NCI-H2171 (cell line): ENCODE measurements around the gene IQCB1.
"Not testable (repeated sequence)": the region's sequence is repeated elsewhere in the genome, so short reads cannot be mapped to it uniquely, and the experiment has no call there.

Source experiments
- DNase-seq: peaks from one replicate; lab custom pipeline; 2025; lab: John Stamatoyannopoulos, UW

IQCB1 gene

DNA sequence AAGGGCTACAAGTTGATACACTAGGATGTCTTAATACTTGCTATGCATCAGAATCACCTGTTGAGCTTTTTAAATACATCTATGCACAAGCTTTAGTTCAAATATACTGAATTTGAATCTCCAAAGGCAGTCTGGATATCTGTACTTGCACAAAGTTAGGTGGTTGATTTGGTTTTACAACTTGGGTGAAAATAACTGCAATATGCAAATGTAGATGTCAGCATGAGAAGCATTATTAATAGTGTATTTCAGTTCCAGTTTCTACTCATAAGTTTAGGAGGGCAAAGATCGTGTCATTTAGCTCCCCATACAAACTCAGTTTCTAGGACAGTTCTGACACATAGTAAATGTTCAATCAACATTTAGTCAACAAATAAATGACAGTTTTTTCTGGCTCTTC, 25.6 kb downstream of the IQCB1 start:
- DNase-seq: no peak

DNA sequence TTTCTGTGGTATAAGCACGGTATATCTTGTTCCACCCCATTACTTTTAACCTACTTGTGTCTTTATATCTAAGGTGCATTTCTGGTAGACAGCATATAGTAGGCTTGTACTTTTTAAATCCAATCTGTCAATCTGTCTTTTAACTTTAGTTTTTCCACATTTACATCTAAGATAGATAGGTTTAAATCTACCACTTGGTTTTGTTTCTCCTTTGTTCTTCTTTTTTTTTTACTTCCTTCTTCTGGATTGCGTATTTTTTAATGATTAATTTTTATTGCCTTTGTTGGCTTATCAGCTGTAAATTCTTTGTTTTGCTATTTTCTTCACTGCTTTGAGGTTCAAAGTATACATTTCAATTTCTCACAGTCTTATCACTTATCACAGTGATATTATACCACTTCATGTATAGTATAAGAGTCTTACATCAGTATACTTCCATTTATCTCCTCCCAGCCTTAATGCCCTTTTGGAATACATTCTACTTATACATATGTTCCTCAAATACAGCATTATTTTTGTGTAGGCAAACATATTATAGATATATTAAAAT, 31.0 kb downstream of the IQCB1 start:
- DNase-seq: no peak

DNA sequence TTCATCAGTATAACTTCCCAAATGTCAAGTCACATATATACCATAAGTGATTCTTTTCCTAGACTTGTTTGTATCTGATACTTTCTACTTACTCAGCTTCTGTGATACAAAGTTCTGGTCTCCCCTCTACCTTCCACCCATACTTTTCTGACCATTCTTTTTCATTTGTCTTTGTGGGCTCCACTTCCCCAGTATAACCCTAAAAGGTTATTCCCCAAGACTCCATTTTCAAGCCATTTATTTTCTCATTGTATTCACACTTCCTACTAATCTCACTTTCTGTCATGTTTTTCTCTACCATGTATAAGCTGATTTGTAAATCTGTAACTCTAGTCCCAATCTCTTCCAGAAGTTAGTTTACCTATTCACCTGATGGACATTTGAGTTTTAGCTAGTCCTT, 34.0 kb downstream of the IQCB1 start:
- DNase-seq: no peak

DNA sequence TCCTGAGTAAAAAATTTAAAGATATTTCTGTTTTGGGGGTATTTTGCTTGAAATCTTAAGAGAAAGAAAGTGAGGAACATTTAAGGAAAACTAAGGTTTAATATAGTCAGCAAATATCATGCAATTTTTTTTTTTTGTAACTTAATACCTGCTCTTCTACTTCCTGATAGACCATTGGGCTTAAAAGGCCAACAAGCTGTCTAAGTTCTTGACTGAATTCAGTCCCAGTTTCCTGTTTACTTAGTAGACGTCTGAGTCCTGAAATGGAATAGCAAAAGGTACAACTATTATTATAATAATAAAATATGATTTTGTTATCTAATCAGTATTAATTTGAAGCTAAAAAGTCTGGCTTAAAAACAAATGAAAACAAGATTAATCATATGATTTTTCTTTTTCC, 37.9 kb downstream of the IQCB1 start:
- DNase-seq: no peak

DNA sequence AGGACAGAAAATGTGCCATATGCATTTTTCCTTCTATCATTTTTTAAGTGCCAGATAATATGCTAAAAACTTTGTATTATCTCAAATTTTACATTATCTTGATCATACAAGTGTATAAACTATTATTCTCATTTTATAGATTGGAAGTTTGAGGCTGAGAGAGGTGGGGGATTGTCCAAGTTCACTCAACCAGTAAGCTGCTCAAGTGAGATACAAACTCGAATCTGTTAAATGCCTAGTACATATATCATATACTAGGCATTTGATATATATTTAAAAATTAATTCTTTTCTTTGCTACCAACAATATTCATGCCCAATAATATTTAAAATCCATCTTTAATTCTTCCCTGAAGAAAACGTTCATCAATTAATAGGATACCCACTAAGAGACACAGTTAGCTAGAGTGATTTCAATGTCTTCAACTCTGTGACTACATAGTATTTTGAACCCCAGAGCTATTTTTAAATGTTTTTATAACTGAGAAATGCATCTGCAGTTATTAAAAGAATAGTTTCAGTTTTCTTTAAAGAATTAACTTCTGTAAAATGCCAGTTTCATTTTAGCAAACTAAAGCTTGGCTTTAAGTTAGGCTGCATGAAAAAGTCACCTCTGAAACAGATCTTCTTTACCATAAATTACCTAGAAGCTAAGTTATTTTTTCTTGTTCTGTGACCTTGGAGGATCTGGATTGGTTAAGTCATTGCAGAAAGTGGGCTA, 40.4 kb downstream of the IQCB1 start:
- DNase-seq: no peak

DNA sequence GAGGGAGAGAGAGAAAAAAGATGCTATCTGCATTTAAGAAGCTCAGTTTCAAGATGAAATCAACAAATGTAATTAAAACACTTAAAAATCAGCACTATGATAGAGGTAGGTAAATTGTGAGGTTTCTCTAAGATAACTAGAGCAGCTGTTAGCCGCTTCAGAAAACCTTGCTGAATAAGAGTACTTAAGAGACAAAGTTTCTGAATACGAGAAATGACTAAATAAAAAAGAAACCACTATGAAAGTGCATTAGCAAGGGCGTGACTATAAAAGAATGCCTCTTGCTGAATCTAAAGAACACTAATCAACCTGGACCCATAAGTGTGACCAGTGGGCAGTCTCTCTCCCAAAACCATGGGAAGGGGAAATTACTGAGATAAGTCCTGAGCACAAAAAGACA, 41.8 kb downstream of the IQCB1 start:
- DNase-seq: no peak

DNA sequence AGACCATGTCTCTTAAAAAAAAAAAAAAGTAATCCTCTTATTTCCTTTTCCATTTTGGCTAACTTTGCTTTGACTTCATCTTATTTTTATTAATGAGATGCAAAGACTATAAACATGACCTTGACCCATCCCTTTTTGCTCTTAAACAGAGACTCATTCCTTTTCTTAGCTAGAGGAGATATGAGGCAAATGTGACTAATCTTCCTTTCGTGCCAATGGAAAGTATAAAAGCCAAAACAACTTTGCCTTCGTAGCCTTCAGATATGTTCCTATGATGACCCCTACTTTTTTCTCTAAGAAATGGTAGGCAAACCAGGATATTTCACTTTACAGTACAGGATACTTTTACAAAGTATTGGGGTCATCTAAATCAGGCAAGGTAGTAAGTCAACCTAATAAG, 48.4 kb downstream of the IQCB1 start:
- DNase-seq: no peak

DNA sequence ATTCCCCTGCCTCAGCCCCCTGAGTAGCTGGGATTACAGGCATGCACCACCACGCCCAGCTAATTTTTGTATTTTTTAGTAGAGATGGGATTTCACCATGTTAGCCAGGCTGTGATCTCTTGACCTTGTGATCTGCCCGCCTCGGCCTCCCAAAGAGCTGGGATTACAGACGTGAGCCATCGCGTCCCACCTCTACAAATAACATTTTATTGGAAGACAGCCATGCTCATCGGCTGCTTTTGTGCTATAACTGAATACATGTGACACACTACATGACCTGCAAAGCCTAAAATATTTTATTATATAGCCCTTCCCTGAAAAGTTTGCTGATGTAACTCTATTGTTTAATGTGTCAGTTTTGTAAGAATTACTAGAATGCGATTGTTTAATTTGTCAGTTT, 52.1 kb downstream of the IQCB1 start:
- DNase-seq: not testable (repeated sequence)

DNA sequence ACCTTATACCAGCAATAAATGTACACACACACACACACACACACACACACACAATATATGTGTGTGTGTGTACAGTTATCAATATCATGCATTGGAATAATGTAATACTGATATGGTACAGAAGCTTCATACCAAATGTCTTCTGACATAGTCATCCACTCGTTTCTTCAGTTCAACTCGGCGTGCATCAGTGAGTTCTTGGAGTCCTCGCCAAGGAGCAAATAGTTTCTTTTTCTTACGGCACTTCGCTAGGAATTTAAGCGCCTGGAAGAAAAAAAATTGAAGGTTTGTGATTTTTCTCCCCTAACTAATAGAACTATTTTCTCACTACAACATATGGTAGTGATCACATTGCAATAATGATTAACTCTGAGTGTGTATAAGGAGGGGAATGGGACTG, 53.2 kb downstream of the IQCB1 start:
- no peak for DNase-seq

DNA sequence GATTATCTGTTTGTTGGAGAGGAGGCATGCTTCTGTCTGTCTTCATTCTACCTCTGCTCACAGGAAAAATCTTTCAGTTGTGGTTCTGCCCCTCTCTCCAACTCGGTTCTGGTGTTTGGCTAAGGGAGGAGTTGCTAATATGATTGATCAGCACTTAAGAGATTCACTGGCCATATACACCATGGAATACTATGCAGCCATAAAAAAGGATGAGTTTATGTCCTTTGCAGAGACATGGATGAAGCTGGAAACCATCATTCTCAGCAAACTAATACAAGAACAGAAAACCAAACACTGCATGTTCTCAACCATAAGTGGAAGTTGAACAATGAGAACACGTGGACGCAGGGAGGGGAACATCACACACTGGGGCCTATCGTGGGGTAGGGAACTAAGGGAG, 59.8 kb downstream of the IQCB1 start:
- DNase-seq: not testable (repeated sequence)

DNA sequence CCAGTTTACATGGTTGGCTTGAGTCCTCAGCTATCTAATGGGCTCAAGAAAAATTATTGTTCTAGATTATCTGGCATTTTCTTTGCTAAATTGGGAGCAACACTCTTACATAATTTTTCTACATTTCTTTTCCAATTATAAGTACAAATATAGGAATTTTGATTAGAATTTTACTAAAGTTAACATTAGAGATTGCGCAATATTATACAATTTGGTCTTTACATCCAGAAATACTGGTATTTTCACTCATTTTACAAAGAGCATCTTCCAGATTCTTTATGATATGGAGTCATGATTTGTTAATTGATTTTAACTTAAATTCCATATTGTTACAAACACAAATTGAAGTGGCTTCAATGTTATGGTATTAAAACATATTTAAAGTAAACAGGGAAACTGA, 65.6 kb downstream of the IQCB1 start:
- no peak for DNase-seq

DNA sequence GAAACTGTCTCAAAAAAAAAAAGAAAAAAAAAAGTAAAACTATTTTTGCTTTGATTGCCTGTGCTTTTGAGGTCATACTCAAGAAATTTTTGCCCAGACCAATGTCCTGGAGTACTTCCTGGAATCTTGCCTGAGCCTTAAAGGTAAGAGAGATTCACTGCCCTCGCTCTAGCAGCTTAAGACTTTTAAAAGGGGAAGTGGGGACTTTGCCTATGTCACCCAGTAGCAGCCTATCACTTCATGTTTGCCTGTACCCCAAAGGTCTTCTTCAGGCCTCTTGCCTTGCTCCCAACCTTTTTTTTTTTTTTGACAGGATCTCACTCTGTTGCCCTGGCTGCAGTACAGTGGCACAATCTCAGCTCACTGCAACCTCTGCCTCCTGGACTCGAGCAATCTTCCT, 66.4 kb downstream of the IQCB1 start:
- DNase-seq: no peak

DNA sequence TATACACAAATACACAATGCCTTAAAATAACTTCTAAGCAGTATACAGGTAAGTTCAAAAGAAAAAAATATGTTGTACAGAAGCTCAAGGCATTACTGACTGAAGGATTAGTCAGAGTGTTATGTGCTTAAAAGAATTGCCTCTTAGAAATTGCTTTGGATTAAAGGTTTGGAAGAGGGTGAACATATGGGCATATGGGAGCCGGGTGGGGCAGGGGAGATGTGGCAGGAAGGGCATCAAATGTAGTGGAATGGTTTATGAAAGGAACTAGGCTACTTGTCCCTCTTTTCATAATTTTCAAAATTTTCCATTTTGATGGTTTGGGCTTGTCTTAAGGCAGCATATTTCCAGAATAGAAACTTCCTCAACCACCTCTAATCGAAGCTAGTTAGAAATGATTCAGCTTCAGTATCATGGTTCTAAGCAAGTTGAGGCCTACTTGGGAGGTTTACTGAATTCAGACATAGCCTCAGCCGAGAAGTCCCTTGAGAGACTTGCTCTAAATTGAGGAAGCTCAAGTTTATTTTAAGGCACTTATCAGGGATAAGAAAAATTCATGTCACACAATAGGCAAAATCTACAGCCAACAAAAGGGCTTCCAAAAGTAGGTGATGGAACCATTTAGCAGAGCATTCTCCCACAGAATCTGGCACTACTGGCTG, 75.2 kb downstream of the IQCB1 start:
- DNase-seq: no peak

DNA sequence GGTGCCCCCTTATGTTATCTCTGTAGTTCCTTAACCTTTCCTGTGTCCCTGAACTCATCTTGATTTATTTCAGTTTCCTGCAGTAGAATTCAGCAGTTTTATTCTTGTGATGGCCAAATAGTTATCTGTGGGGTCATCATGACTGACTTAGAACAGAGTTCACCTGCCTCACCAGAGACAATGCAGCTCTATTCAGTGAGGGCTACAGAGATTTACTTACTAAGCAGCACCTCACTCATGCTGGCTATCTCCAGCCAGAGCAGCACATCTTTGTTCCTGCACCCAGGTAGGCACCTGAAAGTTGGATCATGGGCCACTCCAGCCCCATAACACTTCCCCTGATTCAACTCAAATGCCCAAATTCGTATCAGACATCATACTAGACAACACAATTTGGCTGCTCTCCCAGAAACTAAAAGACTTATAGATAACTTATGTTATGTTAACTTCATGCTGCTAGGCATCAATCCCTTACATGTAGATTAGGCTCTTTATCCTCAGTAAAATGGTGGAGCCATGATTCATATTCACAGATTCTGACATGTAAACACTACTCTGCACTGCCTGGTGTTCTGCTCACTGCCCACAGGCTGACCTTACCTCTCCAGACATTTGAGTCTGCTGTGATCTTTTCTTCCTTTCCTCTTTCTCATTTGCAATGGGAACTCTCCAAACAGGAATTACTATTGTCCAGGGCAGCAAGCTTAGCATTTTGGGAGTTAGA, 76.0 kb downstream of the IQCB1 start:
- no peak for DNase-seq

DNA sequence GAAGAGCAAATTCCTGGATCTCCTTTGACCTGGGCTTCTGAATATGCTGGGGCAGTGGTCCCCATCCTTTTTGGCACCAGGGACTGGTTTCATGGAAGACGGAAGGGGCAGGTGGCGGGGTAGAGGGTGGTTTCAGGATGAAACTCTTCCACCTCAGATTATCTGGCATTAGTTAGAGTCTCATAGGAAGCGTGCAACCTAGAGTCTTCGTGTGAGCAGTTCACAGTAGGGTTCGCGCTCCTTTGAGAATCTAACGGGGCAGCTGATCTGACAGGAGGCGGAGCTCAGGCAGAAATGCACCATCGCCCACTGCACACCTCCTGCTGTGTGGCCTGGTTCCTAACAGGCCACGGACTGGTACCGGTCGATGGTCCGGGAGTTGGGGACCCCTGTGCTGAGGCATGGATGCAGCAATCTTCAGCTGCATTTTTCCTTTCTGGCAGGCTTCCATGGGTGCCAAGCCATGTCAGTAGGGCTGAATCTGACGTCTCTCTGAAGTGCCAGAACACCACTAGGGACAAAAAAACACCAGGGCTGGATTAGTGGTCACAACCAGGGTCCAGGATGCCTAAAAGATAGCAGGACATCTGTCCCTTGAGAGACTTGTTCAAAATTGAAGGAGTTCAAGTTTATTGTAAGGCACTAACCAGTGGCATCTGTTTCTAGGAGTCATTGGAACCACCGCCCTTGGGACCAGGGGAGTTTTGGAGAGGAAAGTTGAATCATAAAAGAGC, 76.9 kb downstream of the IQCB1 start:
- DNase-seq: no peak

DNA sequence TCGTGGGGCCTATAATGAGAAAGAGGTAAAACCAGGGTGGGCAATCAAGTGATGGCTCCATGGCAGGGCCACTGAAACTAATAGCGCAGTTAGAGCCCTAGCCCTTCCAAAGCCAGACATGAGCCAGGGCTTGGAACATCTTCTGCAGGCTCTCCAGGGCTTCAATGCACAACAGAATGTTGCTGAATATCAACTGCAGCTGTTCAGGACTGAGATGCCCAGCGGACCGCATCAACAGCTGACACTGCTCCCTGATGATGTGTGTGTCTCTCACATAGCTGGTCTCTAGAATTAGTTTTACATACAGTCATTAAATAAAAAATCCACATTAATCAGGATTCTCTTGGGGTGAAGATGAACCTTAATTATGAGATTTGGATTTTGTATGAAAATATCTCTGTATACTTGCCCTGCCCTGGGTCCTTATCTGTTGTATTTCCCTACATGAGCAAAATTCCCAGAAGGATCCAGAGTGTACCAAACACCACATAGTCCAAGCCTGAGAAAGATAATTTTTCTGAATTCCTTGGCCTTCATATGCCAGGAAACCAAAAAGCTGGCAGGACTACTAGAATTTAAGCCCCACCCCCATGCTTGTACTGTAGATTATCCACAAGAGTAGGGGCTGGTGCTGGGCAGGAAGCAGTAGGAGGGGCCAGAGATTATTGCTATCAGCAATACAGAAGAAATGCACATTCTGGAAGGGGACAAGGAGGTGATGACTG, 77.6 kb downstream of the IQCB1 start:
- DNase-seq: no peak

DNA sequence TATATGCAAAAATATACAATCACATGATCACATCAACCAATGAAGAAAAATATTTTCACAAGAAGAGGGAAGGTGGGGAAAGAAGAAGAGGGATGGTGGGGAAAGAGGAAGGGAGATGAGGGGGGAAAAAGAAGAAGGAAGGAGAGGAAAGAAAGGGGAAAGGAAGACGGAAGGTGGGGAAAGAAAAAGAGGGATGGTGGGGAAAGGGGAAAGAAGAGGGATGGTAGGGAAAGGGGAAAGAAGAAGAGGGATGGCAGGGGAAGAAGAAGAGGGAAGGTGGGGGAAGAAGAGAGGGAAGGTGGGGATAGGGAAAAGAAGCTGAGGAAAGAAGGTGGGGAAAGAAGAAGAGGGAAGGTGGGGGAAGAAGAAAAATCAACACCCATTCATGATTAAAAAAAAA, 82.1 kb downstream of the IQCB1 start:
- DNase-seq: no peak

DNA sequence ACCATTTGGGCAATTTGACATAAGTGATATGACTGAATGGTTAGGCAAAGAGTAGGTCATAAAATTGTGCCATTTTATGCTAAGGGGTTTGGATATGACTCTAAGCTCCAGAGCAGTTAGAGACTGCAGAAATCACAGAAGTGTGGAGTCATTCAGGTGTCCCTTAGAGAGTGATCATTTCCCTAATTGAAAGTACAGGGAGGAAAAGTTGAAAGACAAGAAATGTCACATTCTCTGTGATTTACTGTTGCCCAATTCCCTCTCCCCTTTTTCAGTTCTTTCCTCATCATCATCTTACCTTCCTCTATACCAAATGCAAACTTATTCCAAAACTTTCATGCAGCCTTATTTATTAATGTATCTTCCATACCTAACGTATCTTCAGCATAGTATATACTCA, 82.6 kb downstream of the IQCB1 start:
- no peak for DNase-seq

DNA sequence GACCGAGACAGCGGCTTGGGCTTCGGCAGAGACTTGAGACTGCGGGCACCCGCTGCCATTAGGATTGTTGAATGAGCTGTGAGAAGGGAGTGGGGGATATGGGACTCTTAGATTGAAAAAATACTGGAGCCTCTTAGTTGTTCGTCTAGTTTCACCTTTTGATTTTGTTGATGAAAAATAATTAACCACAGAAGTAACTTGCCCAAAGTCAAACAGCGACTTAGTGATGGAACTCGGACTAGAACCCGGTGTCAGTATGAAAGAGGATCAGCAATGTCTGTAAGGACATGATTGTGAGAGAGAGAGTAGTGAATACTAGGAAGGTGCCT, 84.8 kb downstream of the IQCB1 start:
- DNase-seq: no peak

DNA sequence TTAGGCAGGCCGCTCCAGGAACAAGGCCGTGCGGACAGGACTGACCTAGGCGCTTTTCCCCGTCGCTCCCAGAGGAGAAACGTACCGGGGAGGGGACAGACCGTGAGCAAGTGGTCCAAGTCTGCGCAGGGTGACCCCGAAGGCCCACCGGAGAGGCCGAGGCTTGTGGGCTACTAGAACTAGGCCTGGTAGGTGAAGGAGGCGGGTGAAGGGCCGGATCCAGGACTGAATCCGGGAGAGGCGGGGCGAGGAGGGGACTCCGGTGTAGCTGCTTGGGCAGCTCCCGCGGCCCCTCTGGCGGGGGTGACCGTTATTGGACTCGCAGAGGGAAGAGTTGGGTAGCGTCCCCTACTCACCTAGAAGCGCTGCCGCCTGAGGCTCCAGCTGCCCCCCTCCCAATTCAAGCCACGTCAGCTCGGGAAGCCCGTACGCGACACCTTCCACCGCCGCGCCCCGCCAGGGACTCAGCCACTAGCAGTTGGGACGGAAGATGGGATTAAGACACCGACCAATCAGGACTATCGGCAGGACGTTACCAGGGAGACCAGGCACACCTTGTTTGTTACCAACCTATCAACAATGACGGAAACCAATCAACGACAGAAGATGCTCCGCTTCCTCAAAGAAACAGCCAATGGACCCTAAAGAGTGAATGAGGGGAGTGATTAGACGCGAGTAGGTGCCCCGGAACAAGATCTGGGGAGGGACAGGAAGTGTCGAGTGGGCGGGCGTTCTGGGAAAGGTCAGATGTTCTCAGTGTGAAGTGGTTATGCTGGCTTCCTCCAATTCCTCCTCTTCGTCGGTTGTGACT, 85.4 kb downstream of the IQCB1 start, which contains the start of gene GOLGB1:
GOLGB1 (minus strand) TSS at position 466 of the 811 bp plus-strand sequence. CDS start 18,770 bp downstream, outside the sequence.
- peak; percentile 97 for DNase-seq
